GM18507 (cell line): ENCODE data around the gene TRIM72.
"Not testable (repeated sequence)": the region's sequence is repeated elsewhere in the genome, so short reads cannot be mapped to it uniquely, and the experiment has no call there.

Experiments
- DNase-seq: peaks from one replicate; pipeline ENCODE4 v3.0.0; 2011; ENCODE audit warnings: low read depth; ENCODE audit not compliant: insufficient read length; ENCODE audit errors: extremely low spot score
- FAIRE-seq: peaks from 2 replicates; lab custom pipeline; 2011; peaks lifted over from hg19 to GRCh38; lab: Jason Lieb, UNC

The TRIM72 gene

DNA sequence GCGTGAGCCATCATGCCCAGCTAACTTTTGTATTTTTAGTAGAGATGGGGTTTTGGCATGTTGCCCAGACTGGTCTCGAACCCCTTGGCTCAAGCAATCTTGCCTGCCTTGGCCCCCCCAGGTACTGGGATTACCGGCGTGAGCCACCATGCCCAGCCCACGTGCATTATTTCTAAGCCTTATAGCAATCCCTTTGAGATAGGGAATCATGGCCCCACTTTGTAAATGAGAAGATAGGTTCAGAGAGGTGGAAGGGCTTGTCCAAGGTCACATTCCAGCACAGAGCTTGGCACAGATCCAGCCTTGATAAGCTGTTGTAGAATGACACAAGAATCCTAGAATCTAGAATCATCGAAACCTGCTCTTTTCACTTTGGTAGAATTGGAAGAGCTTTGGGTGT, 7.1 kb upstream of the TRIM72 start:
- FAIRE-seq (no peak), DNase-seq (no peak)

- FAIRE-seq = no peak
Observed at GRCh38 chr16:31213342-31213741, 577 bp upstream of the TRIM72 start.

DNA sequence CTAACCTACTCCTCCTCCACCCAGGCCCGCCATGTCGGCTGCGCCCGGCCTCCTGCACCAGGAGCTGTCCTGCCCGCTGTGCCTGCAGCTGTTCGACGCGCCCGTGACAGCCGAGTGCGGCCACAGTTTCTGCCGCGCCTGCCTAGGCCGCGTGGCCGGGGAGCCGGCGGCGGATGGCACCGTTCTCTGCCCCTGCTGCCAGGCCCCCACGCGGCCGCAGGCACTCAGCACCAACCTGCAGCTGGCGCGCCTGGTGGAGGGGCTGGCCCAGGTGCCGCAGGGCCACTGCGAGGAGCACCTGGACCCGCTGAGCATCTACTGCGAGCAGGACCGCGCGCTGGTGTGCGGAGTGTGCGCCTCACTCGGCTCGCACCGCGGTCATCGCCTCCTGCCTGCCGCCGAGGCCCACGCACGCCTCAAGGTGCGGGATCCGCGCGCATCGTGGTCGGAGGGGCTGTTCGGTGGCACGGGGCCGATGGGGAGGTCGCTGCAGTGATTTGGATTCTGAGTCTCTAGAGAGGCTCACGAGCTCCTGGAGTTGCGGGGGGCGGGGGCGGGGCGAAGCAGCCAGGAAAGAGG, 878 bp downstream of the TRIM72 start:
- no peak for DNase-seq
- FAIRE-seq = no peak

More at GRCh38 chr16:31213342-31213741, 577 bp upstream of the TRIM72 start:
- DNase-seq = no peak

GRCh38 chr16:31215287-31216162, 1.6 kb downstream of the TRIM72 start:
- no peak for DNase-seq
- no peak for FAIRE-seq

- FAIRE-seq (no peak), DNase-seq (no peak)
Observed at GRCh38 chr16:31216422-31217135, 2.7 kb downstream of the TRIM72 start, which contains the start of gene PYDC1. Gene PYDC1 (minus strand): TSS chr16:31217135. CDS start chr16:31217028, 107 bp downstream.

- DNase-seq = no peak
- no peak for FAIRE-seq
Observed at GRCh38 chr16:31217136-31217530, 3.2 kb downstream of the TRIM72 start.

GRCh38 chr16:31219154-31219741, 5.3 kb downstream of the TRIM72 start:
- FAIRE-seq = no peak

GRCh38 chr16:31221357-31222160, 7.6 kb downstream of the TRIM72 start:
- DNase-seq = no peak
- FAIRE-seq = no peak

More at GRCh38 chr16:31219154-31219741, 5.3 kb downstream of the TRIM72 start:
- no peak for DNase-seq

GRCh38 chr16:31223044-31223443, 9.1 kb downstream of the TRIM72 start:
- DNase-seq (no peak), FAIRE-seq (no peak)

GRCh38 chr16:31224092-31224955, 10.4 kb downstream of the TRIM72 start:
- FAIRE-seq (no peak), DNase-seq (no peak)

DNA sequence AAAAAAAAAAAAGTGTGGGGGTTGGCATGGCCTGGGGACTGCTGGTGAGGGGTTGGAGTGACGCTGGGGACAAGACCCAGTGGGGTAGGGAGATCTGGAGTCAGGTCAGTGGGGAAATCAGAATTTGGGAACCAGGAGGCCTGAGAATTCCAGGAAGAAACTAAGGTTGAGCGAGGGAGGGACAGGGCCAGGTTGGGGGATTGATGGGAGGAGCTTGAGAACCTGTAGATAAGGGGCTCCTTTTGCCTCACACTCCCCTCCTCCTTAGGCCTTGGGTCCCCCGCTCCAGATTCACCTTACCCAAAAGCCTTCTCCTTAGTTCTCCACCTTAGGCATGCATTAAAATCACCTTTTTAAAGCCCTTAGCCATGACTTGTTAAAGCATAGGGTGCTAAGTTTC, 11.3 kb downstream of the TRIM72 start:
- FAIRE-seq = no peak

DNA sequence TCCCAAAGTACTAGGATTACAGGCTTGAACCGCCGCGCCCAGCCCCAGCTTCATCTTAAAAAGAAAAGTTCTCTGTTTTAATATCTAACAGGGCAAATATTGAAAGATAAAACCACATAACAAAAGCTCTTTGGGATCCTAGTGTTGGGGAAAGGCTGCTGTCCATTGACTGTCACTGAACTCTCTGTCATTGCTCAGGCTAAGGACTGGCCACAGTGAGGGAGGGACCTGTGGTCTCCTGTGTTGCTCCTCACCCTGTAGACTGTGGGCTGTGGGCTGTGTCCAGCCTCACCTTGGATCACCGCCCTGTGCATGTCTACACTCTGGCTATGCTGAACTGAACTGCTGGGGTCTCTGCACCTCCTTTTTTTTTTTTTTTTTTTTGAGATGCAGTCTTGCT, 14.3 kb downstream of the TRIM72 start:
- no peak for FAIRE-seq

More for the DNA sequence above, 11.3 kb downstream of the TRIM72 start:
- no peak for DNase-seq

GRCh38 chr16:31229501-31229900, 15.6 kb downstream of the TRIM72 start:
- FAIRE-seq = no peak
- no peak for DNase-seq

More for the DNA sequence above, 14.3 kb downstream of the TRIM72 start:
- no peak for DNase-seq

DNA sequence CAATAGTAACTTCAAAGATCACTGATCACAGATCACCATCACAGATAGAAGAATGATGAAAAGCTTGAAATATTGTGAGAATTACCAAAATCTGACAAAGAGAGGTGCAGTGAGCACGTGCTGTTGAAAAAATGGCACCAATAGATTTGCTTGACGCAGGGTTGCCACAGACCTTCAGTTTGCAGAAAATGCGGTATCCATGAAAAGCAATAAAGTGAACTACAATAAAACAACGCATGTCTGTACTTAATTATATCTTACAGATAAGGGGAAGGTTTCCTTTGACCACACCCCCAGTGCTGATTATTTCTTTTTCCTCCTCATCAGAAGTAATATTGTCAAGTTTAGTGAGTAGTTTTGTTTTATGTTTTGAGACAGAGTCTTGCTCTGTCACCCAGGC, 24.1 kb downstream of the TRIM72 start:
- no peak for FAIRE-seq
- DNase-seq = no peak

- DNase-seq = no peak
- FAIRE-seq = no peak
Observed at GRCh38 chr16:31242206-31242605, 28.3 kb downstream of the TRIM72 start.

GRCh38 chr16:31243734-31244670, 30.1 kb downstream of the TRIM72 start:
- FAIRE-seq (peak; percentile 9), DNase-seq (no peak)

GRCh38 chr16:31245598-31245997, 31.7 kb downstream of the TRIM72 start:
- not testable (repeated sequence) for FAIRE-seq, DNase-seq
